ENCODE data around the gene CD69.

Gene CD69

DNA sequence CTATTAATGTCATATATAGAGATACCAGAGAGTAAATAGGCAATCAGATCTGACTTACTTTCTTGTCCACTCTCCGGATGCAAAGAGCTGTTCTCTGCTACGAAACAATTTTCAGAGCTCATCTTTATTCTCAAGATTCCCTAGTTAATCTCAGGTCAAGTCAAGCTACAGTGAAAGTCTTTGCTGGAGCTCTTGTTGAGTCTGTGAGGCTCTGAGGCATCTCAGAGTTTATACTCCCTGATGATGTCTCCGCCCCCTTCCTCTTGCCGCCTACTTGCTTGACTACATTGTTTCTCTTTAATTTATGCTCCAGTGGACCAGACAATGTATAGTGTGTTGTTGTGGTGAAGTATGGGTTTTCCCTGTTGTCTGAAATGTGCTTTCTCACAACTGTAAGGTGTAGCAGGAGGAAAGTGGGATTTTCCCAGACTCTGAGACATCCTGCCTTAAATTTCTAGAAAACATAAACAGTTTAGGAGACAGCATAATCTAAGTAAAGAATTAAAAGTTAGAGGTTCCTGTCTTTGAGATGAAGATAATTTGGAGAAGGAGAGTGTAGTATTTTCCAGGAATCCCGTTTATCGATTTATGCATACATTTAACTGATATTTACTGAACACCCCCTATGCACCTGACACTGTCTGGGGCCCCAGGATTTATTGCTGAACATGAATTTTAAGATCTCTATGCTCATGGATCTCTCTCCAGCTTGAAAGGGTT is at the start of gene CD69:
Gene CD69 (minus strand): TSS at position 203 of the 720 bp plus-strand sequence. CDS start 81 bp downstream, at position 122.
- DNase-seq (peak; percentile 83), ATAC-seq (replicated peaks) (peak; percentile 74 to 78)
- H3K9me3 Mint-ChIP-seq, result peaks cover 0 to 2% of the 10 kb centered on the region in 2 donors
- peak within 1 kb of the TSS; percentile 88 to 91 for H3K4me3 Mint-ChIP-seq
- peaks cover 32 to 58% of the 10 kb centered on the region in 2 donors for H3K4me1 Mint-ChIP-seq
- peak within 1 kb of the TSS; percentile 94 for H3K27ac Mint-ChIP-seq
- peaks cover 12 to 30% of the 10 kb centered on the region in 2 donors for H3K36me3 Mint-ChIP-seq
- H3K27me3 Mint-ChIP-seq, result no peaks in the 10 kb centered on the region

- no peak overlapping the region for H3K27ac Mint-ChIP-seq
- no peaks in the 10 kb centered on the region for H3K9me3 Mint-ChIP-seq
- DNase-seq (no peak), ATAC-seq (replicated peaks) (no peak)
- no peak overlapping the region for H3K4me3 Mint-ChIP-seq
- H3K4me1 Mint-ChIP-seq, result peaks cover 18 to 26% of the 10 kb centered on the region in 2 donors
- H3K27me3 Mint-ChIP-seq, result peaks cover 9 to 14% of the 10 kb centered on the region in 2 donors
- H3K36me3 Mint-ChIP-seq, result no peaks in the 10 kb centered on the region
Observed at GRCh38 chr12:9809866-9810265, 49.2 kb upstream of the CD69 start.

GRCh38 chr12:9809338-9809737 is 48.6 kb upstream of the CD69 start:
- Mint-ChIP-seq H3K36me3 (no peaks in the 10 kb centered on the region), H3K4me3 (no peak overlapping the region), H3K9me3 (no peaks in the 10 kb centered on the region), H3K27me3 (peaks cover 9 to 14% of the 10 kb centered on the region in 2 donors), H3K27ac (no peak overlapping the region), H3K4me1 (peaks cover 18 to 26% of the 10 kb centered on the region in 2 donors)
- ATAC-seq (replicated peaks), result no peak
- no peak for DNase-seq

GRCh38 chr12:9808504-9808903 is 47.8 kb upstream of the CD69 start:
- no peak overlapping the region for H3K27ac Mint-ChIP-seq
- DNase-seq (no peak), ATAC-seq (replicated peaks) (no peak)
- no peak overlapping the region for H3K4me3 Mint-ChIP-seq
- H3K4me1 Mint-ChIP-seq, result peaks cover 13 to 19% of the 10 kb centered on the region in 2 donors
- H3K27me3 Mint-ChIP-seq, result peaks cover 4 to 9% of the 10 kb centered on the region in 2 donors
- no peaks in the 10 kb centered on the region for H3K9me3 Mint-ChIP-seq
- H3K36me3 Mint-ChIP-seq, result no peaks in the 10 kb centered on the region

DNA sequence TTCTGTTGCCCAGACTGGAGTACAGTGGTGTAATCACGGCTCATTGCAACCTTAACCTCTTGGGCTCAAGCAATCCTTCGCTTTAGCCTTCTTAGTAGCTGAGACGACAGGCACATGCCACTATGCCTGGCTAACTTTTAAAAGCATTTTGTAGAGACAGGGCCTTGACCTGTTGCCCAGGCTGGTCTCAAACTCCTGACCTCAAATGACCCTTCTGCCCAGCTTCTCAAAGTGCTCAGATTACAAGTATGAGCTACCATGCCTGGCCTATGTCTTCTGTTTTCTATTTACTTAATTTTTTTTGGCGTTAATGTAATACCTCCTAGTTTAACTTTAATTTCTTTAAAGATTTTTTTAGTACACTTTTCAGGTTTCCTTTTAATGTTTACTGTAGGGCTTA is 46.0 kb upstream of the CD69 start:
- no peaks in the 10 kb centered on the region for H3K9me3 Mint-ChIP-seq
- no peak overlapping the region for H3K27ac Mint-ChIP-seq
- no peak for ATAC-seq (replicated peaks)

GRCh38 chr12:9805883-9806282 is 45.2 kb upstream of the CD69 start:
- H3K4me3 Mint-ChIP-seq, result no peak overlapping the region
- H3K27ac Mint-ChIP-seq, result no peak overlapping the region

More for the DNA sequence above, 46.0 kb upstream of the CD69 start:
- Mint-ChIP-seq H3K27me3 (peaks cover 0 to 9% of the 10 kb centered on the region in 2 donors), H3K4me1 (peaks cover 11 to 14% of the 10 kb centered on the region in 2 donors), H3K36me3 (no peaks in the 10 kb centered on the region), H3K4me3 (no peak overlapping the region)
- DNase-seq, result no peak

DNA sequence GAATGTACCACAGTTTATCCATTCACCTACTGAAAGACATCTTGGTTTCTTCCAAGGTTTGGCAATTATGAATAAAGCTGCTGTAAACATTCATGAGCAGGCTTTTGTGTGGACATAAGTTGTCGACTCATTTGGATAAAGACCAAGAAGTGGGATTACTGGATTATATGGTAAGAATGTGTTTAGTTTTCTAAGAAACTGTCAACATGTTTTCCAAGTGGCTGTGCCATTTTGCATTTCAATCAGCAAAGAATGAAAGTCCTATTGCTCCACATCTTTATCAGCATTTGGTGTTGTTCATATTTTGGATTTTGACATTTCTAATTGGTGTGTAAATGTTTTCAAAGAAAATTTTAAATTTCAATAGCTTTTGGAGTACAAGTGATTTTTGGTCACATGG is 39.3 kb upstream of the CD69 start:
- DNase-seq, result no peak
- H3K27ac Mint-ChIP-seq, result no peak overlapping the region
- no peaks in the 10 kb centered on the region for H3K9me3 Mint-ChIP-seq
- H3K4me1 Mint-ChIP-seq, result peaks cover 12 to 18% of the 10 kb centered on the region in 2 donors
- H3K36me3 Mint-ChIP-seq, result no peaks in the 10 kb centered on the region
- no peaks in the 10 kb centered on the region for H3K27me3 Mint-ChIP-seq
- H3K4me3 Mint-ChIP-seq, result no peak overlapping the region
- no peak for ATAC-seq (replicated peaks)

More at GRCh38 chr12:9805883-9806282, 45.2 kb upstream of the CD69 start:
- Mint-ChIP-seq H3K9me3 (no peaks in the 10 kb centered on the region), H3K27me3 (peaks cover 0 to 4% of the 10 kb centered on the region in 2 donors), H3K4me1 (peaks cover 4 to 5% of the 10 kb centered on the region in 2 donors), H3K36me3 (no peaks in the 10 kb centered on the region)
- ATAC-seq (replicated peaks), result no peak
- DNase-seq, result no peak

DNA sequence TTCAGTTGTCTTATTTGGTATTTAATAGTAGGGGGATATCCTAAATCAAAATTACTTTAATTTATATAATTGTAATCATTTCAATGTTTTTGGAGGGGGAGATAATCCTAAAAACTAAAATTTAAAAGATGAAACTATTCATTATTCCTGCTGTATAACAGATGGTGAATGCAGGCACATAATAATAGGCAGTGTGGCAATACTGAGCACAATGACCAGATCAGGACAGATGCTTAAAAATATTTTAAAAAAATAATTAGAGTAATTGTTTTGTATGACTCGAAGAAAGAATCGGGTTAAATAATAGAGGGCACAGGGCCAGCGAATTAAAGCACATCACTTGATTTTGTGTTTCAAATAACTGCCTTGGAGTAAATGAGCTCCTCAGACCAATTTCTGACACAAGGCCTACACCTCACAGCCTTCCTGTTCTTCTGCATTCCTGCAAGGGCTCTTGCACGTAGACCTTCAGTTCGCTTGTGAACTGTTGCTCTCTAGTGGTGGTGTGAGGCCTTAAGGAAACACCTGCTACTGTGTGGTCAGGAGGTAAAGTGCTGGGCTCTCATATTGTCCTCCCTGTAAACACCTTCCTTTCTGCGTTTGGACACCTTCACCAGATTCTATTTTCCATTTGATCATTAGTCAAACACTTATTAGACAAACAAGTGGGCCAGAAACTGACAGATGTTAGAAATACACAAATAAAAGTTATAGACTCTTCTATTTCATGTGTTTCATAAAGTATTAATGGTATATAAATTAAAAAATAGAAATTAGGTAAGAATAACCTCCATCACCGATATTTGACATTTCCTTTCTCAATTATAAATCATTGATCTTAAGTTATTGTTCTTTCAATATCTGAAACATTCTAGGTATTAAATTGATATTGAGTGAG is 37.3 kb upstream of the CD69 start:
- Mint-ChIP-seq H3K4me3 (no peak overlapping the region), H3K4me1 (peaks cover 21 to 35% of the 10 kb centered on the region in 2 donors)
- peak; percentile 99 for ATAC-seq (replicated peaks)

GRCh38 chr12:9796971-9797370 is 36.3 kb upstream of the CD69 start:
- ATAC-seq (replicated peaks) (no peak), DNase-seq (no peak)
- Mint-ChIP-seq H3K27me3 (no peaks in the 10 kb centered on the region), H3K4me1 (peaks cover 22 to 45% of the 10 kb centered on the region in 2 donors), H3K4me3 (no peak overlapping the region), H3K27ac (no peak overlapping the region), H3K36me3 (no peaks in the 10 kb centered on the region), H3K9me3 (no peaks in the 10 kb centered on the region)

More for the DNA sequence above, 37.3 kb upstream of the CD69 start:
- DNase-seq, result peak; percentile 61
- no peaks in the 10 kb centered on the region for H3K9me3 Mint-ChIP-seq
- no peaks in the 10 kb centered on the region for H3K36me3 Mint-ChIP-seq
- H3K27me3 Mint-ChIP-seq, result no peaks in the 10 kb centered on the region
- H3K27ac Mint-ChIP-seq, result no peak overlapping the region

DNA sequence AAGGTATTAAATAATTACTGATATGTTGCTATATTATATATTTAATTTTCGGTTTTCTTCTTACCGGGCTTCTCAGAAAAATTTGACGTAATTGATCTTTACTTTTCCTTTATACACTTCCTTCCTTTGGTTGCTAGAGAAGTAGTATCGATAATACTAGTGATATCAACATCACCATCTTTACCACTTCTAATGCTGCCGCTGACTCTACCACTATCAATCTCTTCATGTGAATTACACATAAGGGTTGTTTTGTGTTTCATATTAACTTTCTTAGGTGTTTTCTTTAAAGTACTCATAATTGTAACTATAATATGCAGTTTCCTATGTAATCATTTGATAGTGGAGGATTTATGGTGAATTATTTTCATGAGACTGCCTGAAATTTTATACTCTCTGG is 35.6 kb upstream of the CD69 start:
- DNase-seq, result no peak
- Mint-ChIP-seq H3K4me3 (no peak overlapping the region), H3K27me3 (no peaks in the 10 kb centered on the region), H3K4me1 (peaks cover 28 to 51% of the 10 kb centered on the region in 2 donors), H3K9me3 (no peaks in the 10 kb centered on the region), H3K36me3 (no peaks in the 10 kb centered on the region), H3K27ac (no peak overlapping the region)
- ATAC-seq (replicated peaks), result no peak

DNA sequence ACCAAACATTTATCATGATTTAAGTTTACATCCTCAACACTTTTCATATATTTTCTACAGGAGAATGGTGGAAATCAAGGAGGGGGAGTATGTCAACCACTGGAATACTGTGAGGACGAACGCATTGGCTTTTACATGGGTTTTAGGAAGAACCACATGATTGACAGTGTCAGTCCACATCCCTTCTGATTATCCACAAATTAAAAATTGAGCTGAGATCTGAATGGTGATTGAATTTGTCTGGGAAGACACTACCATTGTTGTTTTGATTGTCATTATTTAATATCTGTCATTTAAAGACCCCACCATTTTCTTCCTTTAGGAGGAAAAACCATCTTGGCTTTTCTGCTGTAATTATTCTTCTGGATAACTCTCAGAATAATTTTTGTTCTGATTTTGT is 35.2 kb upstream of the CD69 start:
- Mint-ChIP-seq H3K36me3 (no peaks in the 10 kb centered on the region), H3K27me3 (no peaks in the 10 kb centered on the region), H3K4me3 (no peak overlapping the region), H3K4me1 (peaks cover 30 to 55% of the 10 kb centered on the region in 2 donors), H3K9me3 (no peaks in the 10 kb centered on the region), H3K27ac (no peak overlapping the region)
- DNase-seq (no peak), ATAC-seq (replicated peaks) (no peak)

DNA sequence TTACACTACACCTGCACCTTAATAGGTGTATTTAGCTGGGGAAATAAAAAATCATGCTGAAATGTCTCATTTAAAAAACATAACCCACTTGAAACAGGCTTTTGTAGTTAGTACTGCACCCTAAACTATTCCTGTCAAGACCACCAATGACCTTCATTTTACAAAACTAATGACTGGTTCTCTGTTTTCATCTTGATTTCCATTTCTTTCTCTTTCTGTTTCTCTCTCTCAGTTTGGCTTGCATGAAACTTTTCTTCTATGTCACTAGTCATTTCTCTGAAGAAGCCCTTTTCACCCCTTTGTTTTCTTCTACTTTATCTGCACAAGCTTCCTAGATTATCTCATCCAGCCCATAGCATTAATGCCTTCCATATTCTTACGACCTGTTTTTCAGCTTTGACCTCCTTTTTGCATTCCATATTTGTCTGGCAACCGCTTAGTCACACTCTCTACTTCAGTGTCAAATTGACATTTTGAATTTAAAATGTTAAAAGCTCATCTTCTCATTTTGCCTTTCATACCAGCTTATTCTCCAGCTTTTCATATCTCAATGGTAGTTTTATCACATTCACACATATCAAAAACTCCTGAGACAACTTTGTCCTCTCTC is 33.9 kb upstream of the CD69 start:
- Mint-ChIP-seq H3K4me3 (peak overlapping the region; percentile 49 to 61), H3K36me3 (peaks cover 0 to 4% of the 10 kb centered on the region in 2 donors), H3K9me3 (peaks cover 2 to 5% of the 10 kb centered on the region in 2 donors), H3K4me1 (peaks cover 33 to 60% of the 10 kb centered on the region in 2 donors), H3K27ac (peak overlapping the region; percentile 0), H3K27me3 (no peaks in the 10 kb centered on the region)
- ATAC-seq (replicated peaks) (peak in 1 of 2 donors; percentile 26), DNase-seq (no peak)

DNA sequence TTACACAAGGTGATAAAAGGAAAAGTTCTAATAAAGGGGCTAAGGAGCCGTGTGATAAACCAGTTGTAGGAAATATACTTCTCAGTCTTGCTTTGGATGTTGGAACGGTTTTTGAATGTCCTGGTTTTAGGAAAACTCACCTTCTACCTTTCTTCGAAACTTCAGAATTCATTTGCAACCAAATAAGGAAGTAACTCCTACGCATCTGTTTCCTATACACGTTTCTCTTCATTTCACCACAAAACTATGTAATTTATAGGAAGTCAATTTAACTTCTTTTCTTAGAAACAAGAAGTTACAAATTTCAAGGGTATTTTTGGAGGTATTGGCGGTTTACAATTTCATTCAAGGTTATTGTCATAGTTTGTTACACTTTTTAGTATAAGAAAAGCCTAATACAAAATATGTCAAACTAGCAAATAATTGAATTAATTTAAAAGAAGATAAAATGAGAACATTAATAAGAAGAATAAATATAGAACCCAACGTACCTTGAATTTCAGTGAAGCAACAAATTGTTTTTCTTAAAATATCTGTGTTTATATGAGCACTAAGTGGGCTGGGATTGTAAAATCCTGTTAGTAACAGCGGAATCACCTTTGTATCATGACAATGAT is 33.2 kb upstream of the CD69 start:
- Mint-ChIP-seq H3K4me3 (peak overlapping the region in 1 of 2 donors; percentile 62), H3K27ac (peak overlapping the region; percentile 26), H3K9me3 (peaks cover 2 to 5% of the 10 kb centered on the region in 2 donors), H3K36me3 (peaks cover 0 to 4% of the 10 kb centered on the region in 2 donors), H3K4me1 (peaks cover 33 to 60% of the 10 kb centered on the region in 2 donors), H3K27me3 (no peaks in the 10 kb centered on the region)
- peak; percentile 28 to 30 for ATAC-seq (replicated peaks)
- DNase-seq, result no peak
